Cardiac muscle cell (in vitro differentiated cells and primary cell): Measurements from ENCODE around the gene TSPAN11. TPM values are rescaled to one million over a fixed set of nuclear protein-coding genes. Genes with fewer than 3 reads are reported as not detected.

Source experiments
- DNase-seq, 2 donors: peaks; one replicate each; pipeline versions ENCODE4 v3.0.0 to v3.0.0-alpha.2; 2010 to 2017; ENCODE audit warnings: low read depth in 1 of 2, low spot score in 1 of 2
- H3K27ac ChIP-seq: fragments of 200-600 bp; sonication (generic); 2 replicates; pipeline ENCODE4 v1.5.1; 2016
- H3K27me3 ChIP-seq: fragments of 200-600 bp; sonication (generic); 2 replicates; pipeline ENCODE4 v1.6.0; 2016; ENCODE audit warnings: control low read depth
- H3K36me3 ChIP-seq: fragments of 200-600 bp; sonication (generic); 2 replicates; pipeline ENCODE4 v1.5.1; 2016; ENCODE audit warnings: control low read depth
- H3K4me1 ChIP-seq: fragments of 200-600 bp; sonication (generic); 2 replicates; pipeline ENCODE4 v1.8.1; 2017; ENCODE audit warnings: low read depth, mild to moderate bottlenecking, mixed run types
- H3K4me3 ChIP-seq: fragments of 200-600 bp; sonication (generic); 2 replicates; pipeline ENCODE4 v1.5.1; 2016; ENCODE audit warnings: mild to moderate bottlenecking
- H3K9me3 ChIP-seq: fragments of 200-600 bp; sonication (generic); 2 replicates; pipeline ENCODE4 v1.5.1; 2017; ENCODE audit warnings: low read depth, mild to moderate bottlenecking, control low read depth
- CTCF ChIP-seq: IDR thresholded peaks from 2 replicates; pipeline ENCODE4 v1.5.1; 2012; ENCODE audit warnings: low read depth, mild to moderate bottlenecking, low read length
- polyA plus RNA-seq: library from polyadenylated mRNA; unstranded; fragments of >200 nt; fragmentation: Nextera tagmentation; extraction: Ambion mirVana; gene quantifications from 2 replicates; pipeline ENCODE4 v1.2.1, GENCODE V29; 2016
- total RNA-seq: library from RNA; depleted of rRNA; stranded (reverse); fragments of >200 nt; gene quantifications from 2 replicates; pipeline ENCODE4 v1.2.3, GENCODE V29; 2016

The TSPAN11 gene
- total and polyA plus RNA-seq, 2 experiments from 2014 or later: 11.1 to 26.1 TPM

- Histone ChIP-seq H3K27ac (no peak overlapping the region), H3K4me1 (peaks cover 3% of the 10 kb centered on the region), H3K4me3 (no peak overlapping the region), H3K9me3 (no peaks in the 10 kb centered on the region), H3K36me3 (no peaks in the 10 kb centered on the region), H3K27me3 (no peaks in the 10 kb centered on the region)
- no peak for DNase-seq
- TF ChIP-seq CTCF: no peak
These were observed 33.2 kb downstream of the TSPAN11 start for GRCh38 chr12:30959778-30960177.

- DNase-seq: no peak
- Histone ChIP-seq H3K36me3 (no peaks in the 10 kb centered on the region), H3K4me1 (peaks cover 3% of the 10 kb centered on the region), H3K4me3 (no peak overlapping the region), H3K27me3 (no peaks in the 10 kb centered on the region), H3K9me3 (no peaks in the 10 kb centered on the region), H3K27ac (no peak overlapping the region)
- TF ChIP-seq CTCF: no peak
These were observed 34.5 kb downstream of the TSPAN11 start for GRCh38 chr12:30961030-30961429.

- H3K4me1 ChIP-seq: peaks cover 3% of the 10 kb centered on the region
- no peak overlapping the region for H3K27ac ChIP-seq
- no peak for TF ChIP-seq CTCF
- DNase-seq: no peak
- H3K4me3 ChIP-seq: no peak overlapping the region
- H3K36me3 ChIP-seq: no peaks in the 10 kb centered on the region
- no peaks in the 10 kb centered on the region for H3K9me3 ChIP-seq
- no peaks in the 10 kb centered on the region for H3K27me3 ChIP-seq
These were observed 35.5 kb downstream of the TSPAN11 start for GRCh38 chr12:30962047-30962446.

- H3K4me1 ChIP-seq: peaks cover 19% of the 10 kb centered on the region
- no peak for TF ChIP-seq CTCF
- no peak overlapping the region for H3K4me3 ChIP-seq
- H3K36me3 ChIP-seq: no peaks in the 10 kb centered on the region
- no peak overlapping the region for H3K27ac ChIP-seq
- no peaks in the 10 kb centered on the region for H3K9me3 ChIP-seq
- no peak for DNase-seq
- H3K27me3 ChIP-seq: no peaks in the 10 kb centered on the region
These were observed 37.4 kb downstream of the TSPAN11 start for GRCh38 chr12:30963709-30964564.

- peaks cover 19% of the 10 kb centered on the region for H3K4me1 ChIP-seq
- H3K4me3 ChIP-seq: no peak overlapping the region
- TF ChIP-seq CTCF: no peak
- no peaks in the 10 kb centered on the region for H3K27me3 ChIP-seq
- H3K36me3 ChIP-seq: no peaks in the 10 kb centered on the region
- no peak for DNase-seq
- no peak overlapping the region for H3K27ac ChIP-seq
- H3K9me3 ChIP-seq: no peaks in the 10 kb centered on the region
These were observed 38.5 kb downstream of the TSPAN11 start for GRCh38 chr12:30964896-30965612.
